22Rv1 (cell line): ENCODE measurements around the gene ENPP7.

Experiments used
- H3K27ac ChIP-seq: fragments of 450-650 bp; 2 replicates; pipeline ENCODE4 v1.5.1; 2017
- ZFX ChIP-seq: fragments of 450-650 bp; IDR thresholded peaks from 2 replicates; pipeline ENCODE4 v1.6.1; 2017; ENCODE audit warnings: antibody characterized with exemption, borderline replicate concordance
- TF ChIP-seq, protein P1 (sequence below): fragments of 450-650 bp; IDR thresholded peaks from 2 replicates; pipeline ENCODE4 v1.5.1; 2017; ENCODE audit warnings: mild to moderate bottlenecking

Gene ENPP7

DNA sequence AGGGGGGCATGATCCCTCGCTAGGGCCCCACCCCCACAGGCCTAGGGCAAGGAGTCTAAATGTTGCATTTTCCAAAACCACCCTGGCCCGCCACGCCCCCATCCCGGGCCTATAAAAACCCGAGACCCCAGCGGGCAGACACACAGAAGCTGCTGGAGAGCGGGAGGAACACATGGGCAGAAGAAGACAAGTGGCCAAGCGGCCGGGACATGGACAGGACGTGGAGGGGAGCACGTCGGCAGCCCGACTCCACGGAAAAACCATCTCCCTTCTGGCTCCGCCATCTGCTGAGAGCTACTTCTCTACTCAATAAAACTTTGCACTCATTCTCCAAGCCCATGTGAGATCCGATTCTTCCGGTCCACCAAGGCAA lies 34.1 kb upstream of the ENPP7 start:
- no peak overlapping the region for H3K27ac ChIP-seq
- TF ChIP-seq, protein P1, sequence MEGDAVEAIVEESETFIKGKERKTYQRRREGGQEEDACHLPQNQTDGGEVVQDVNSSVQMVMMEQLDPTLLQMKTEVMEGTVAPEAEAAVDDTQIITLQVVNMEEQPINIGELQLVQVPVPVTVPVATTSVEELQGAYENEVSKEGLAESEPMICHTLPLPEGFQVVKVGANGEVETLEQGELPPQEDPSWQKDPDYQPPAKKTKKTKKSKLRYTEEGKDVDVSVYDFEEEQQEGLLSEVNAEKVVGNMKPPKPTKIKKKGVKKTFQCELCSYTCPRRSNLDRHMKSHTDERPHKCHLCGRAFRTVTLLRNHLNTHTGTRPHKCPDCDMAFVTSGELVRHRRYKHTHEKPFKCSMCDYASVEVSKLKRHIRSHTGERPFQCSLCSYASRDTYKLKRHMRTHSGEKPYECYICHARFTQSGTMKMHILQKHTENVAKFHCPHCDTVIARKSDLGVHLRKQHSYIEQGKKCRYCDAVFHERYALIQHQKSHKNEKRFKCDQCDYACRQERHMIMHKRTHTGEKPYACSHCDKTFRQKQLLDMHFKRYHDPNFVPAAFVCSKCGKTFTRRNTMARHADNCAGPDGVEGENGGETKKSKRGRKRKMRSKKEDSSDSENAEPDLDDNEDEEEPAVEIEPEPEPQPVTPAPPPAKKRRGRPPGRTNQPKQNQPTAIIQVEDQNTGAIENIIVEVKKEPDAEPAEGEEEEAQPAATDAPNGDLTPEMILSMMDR, result no peak
- TF ChIP-seq ZFX, result no peak

DNA sequence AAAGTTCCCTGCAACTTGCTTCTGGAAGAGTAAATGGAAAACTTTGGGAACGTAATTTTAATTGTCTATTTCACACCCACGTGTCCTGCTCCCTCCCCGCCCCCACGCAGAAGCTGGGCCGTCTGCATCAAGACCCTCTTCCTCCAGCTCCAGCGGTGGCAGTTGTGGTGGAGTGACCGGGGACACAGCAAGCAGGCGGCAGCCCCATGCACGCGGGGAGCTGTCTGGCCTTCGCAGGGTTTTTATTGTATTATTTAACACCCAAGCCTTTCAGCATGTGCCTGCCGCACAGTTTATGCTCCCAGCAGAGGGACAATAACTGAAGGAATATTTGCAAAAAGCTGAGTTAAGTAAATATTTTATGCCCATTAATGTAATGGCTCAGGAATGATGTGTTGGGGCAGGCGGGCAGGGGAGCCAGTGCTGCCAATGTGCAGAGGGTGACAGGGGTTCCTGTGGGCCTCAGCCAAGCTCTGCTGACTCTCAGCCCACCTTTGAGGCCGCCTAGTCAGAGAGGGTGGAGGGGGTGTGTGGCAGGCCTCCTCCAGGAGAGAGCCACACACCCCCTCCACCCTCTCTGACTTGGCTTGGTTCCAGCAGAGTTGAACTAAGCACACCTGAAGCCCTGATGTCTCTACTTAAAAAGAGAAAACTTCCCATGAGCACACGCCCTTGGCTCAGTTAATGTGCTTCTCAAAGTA lies 32.4 kb upstream of the ENPP7 start:
- H3K27ac ChIP-seq, result no peak overlapping the region
- no peak for TF ChIP-seq ZFX
- TF ChIP-seq, protein P1, result no peak

DNA sequence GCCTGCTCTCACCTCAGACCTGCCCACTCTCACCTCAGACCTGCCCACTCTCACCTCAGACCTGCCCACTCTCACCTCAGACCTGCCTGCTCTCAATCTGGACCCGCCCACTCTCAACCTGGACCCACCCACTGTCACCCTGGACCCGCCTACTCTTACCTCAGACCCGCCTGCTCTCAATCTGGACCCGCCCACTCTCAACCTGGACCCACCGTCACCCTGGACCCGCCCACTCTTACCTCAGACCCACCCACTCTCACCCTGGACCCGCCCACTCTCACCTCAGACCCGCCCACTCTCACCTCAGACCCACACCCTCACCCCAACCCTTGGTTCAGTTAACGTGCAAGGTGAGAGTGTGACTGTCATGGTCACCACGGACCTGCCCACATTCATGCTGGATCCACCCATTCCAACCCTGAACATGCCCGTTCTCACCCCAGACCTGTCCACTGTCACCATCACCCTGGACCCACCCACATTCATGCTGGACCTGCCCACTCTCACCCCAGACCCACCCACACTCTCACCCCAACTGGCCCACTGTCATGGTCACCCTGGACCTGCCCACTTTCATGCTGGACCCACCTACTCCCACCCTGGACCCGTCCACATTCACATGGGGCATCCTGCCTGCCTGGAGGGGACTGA lies 31.2 kb upstream of the ENPP7 start:
- H3K27ac ChIP-seq, result no peak overlapping the region
- TF ChIP-seq ZFX, result no peak
- TF ChIP-seq, protein P1, result no peak

DNA sequence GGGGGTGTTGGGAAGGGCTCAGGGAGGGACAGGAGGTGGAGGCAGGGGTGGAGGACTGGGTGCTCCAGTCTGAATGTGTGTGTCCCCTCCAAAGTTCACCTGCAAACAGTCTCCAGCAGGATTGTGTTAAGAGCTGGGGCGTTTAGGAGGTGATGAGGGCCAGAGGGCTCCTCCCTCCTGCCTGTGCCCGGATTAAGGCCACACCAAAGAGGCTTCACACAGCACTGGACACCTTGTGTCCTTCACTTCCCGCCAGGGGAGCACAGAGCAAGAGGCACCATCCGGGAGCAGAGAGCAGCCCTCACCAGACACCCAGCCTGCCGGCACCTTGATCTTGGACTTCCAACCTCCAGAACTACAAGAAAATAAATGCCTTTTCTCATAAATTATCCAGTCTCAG lies 30.2 kb upstream of the ENPP7 start:
- no peak overlapping the region for H3K27ac ChIP-seq
- no peak for TF ChIP-seq ZFX
- TF ChIP-seq, protein P1, result no peak

DNA sequence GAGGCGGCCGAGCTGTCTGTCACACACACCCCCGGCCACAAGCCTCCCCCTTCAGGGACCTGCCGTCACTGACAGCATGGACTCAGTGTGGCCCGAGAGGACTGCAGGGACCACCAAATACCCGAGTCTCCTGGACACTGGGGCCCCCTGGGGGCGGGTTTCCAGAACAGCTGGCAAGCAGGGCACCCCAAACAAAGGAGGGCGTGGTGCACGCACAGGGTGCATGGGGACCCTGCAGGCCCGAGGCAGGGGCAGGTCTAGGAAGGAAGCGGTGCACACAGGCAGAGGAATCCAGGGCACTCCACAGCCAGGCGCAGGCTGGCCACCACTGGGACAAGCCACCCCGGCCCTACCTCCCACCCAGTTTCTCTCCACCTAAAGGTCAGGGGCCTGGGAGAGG lies 28.7 kb upstream of the ENPP7 start:
- TF ChIP-seq, protein P1, result no peak
- no peak for TF ChIP-seq ZFX
- H3K27ac ChIP-seq, result no peak overlapping the region

DNA sequence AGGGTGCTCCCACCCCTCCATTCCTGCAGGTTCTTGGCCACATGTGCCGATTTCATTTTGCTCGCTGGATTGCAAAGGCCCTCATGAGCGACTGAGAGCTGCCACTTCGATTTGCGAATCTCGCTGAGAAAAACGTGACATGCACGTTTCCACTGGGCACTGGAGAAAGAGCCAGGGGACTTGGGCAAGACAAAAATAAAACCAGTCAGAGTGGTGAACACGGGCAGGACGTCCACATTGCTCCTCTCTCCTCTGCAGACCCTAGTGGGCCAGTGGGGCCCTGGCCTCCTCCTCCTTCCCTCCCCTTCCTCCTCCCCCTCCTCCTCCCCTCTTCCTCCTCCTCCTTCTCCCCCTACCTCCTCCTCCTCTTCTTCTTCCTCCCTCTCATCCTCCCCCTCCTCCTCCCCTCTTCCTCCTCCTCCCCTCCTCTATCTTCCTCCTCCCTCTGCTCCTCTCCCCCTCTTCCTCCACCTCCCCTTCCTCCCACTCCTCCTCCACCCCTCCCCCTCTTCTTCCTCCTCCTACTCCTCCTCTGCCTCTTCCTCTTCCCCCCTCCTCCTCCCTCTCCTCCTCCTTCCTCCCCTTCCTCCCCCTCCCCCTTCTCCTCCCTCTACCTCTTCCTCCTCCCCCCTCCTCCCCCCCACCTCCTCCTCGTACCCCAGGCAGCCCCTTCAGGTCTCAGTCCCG lies 28.1 kb upstream of the ENPP7 start:
- TF ChIP-seq, protein P1, result no peak
- TF ChIP-seq ZFX, result no peak
- no peak overlapping the region for H3K27ac ChIP-seq

DNA sequence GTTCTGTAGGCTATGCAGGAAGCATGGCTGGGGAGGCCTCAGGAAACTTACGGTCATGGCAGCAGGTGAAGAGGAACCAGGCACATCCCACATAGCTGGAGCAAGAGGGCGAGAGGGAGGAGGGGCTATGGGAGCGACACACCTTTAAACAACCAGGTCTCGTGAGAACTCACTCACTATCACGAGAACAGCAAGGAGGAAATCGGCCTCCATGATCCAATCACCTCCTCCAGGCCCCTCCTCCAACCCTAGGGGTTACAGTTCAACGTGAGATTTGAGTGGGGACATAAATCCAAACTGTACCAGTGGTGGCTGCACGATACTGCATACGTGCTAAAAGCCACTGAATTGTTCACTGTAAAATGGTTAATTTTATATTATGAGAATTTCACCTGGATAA lies 26.1 kb upstream of the ENPP7 start:
- TF ChIP-seq, protein P1, result no peak
- TF ChIP-seq ZFX, result no peak
- no peak overlapping the region for H3K27ac ChIP-seq
